Astrocyte (in vitro differentiated cells and primary cell): ENCODE measurements around the gene AZIN2.

Experiments used
- EZH2 ChIP-seq: IDR thresholded peaks from 2 replicates; pipeline ENCODE4 v1.6.1; 2012; ENCODE audit warnings: mild to moderate bottlenecking, low read length, inconsistent platforms; ENCODE audit not compliant: insufficient read depth
- TF ChIP-seq, protein P1 (sequence below): IDR thresholded peaks from 2 replicates; pipeline ENCODE4 v1.5.1; 2011; ENCODE audit warnings: low read depth, mild to moderate bottlenecking, inconsistent platforms, low read length, moderate library complexity; ENCODE audit not compliant: insufficient read depth

GRCh38 chr1:33072707-33073106 lies 8.2 kb upstream of the AZIN2 start:
- TF ChIP-seq, protein P1, sequence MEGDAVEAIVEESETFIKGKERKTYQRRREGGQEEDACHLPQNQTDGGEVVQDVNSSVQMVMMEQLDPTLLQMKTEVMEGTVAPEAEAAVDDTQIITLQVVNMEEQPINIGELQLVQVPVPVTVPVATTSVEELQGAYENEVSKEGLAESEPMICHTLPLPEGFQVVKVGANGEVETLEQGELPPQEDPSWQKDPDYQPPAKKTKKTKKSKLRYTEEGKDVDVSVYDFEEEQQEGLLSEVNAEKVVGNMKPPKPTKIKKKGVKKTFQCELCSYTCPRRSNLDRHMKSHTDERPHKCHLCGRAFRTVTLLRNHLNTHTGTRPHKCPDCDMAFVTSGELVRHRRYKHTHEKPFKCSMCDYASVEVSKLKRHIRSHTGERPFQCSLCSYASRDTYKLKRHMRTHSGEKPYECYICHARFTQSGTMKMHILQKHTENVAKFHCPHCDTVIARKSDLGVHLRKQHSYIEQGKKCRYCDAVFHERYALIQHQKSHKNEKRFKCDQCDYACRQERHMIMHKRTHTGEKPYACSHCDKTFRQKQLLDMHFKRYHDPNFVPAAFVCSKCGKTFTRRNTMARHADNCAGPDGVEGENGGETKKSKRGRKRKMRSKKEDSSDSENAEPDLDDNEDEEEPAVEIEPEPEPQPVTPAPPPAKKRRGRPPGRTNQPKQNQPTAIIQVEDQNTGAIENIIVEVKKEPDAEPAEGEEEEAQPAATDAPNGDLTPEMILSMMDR: no peak
- TF ChIP-seq EZH2: no peak
